GM12891 (cell line): ENCODE measurements around the gene DOCK11.

Experiments
- POLR2A ChIP-seq: IDR thresholded peaks from 2 replicates; pipeline ENCODE4 v1.6.1; 2011; ENCODE audit warnings: low read depth, low read length, control low read depth
- POLR2AphosphoS5 ChIP-seq: IDR thresholded peaks from 2 replicates; pipeline ENCODE4 v1.6.1; 2011; ENCODE audit warnings: low read depth, low read length, control low read depth
- TAF1 ChIP-seq: IDR thresholded peaks from 2 replicates; pipeline ENCODE4 v1.6.1; 2011; ENCODE audit warnings: low read depth, low read length, control low read depth

GRCh38 chrX:118484216-118484903 lies 11.3 kb upstream of the DOCK11 start:
- TF ChIP-seq POLR2A (no peak), POLR2AphosphoS5 (no peak), TAF1 (no peak)
